Amygdala (tissue), 56 donors: ENCODE data around the gene SYT6.

Experiments used
- DNase-seq, 56 donors: peaks; one replicate each; lab custom pipeline; 2025; lab: John Stamatoyannopoulos, UW

SYT6 gene

GRCh38 chr1:114124644-114125043 is 29.0 kb downstream of the SYT6 start:
- no peak for DNase-seq

- peak in 1 of 56 donors; percentile 4 for DNase-seq
Observed at GRCh38 chr1:114122941-114123618, 30.6 kb downstream of the SYT6 start.

GRCh38 chr1:114118351-114118990 is 35.2 kb downstream of the SYT6 start:
- DNase-seq: peak in 1 of 56 donors; percentile 4

- no peak for DNase-seq
Observed at GRCh38 chr1:114117654-114118053, 36.0 kb downstream of the SYT6 start.

- DNase-seq: no peak
Observed at GRCh38 chr1:114116086-114116485, 37.6 kb downstream of the SYT6 start.

GRCh38 chr1:114114185-114115094 is 39.2 kb downstream of the SYT6 start:
- DNase-seq: peak in 1 of 56 donors; percentile 8

- peak in 19 of 56 donors; percentile 5 to 57 (median 13) for DNase-seq
Observed at GRCh38 chr1:114113411-114114184, 40.1 kb downstream of the SYT6 start.

GRCh38 chr1:114112775-114113174 is 40.9 kb downstream of the SYT6 start:
- no peak for DNase-seq

- no peak for DNase-seq
Observed at GRCh38 chr1:114111731-114112641, 41.7 kb downstream of the SYT6 start.

- DNase-seq: no peak
Observed at GRCh38 chr1:114109981-114110380, 43.7 kb downstream of the SYT6 start.

- DNase-seq: peak in 12 of 56 donors; percentile 5 to 39 (median 12)
Observed at GRCh38 chr1:114108751-114109255, 44.9 kb downstream of the SYT6 start.

GRCh38 chr1:114107474-114108435 is 45.9 kb downstream of the SYT6 start:
- DNase-seq: no peak

- no peak for DNase-seq
Observed at GRCh38 chr1:114105421-114105979, 48.2 kb downstream of the SYT6 start.

- DNase-seq: no peak
Observed at GRCh38 chr1:114104949-114105348, 48.7 kb downstream of the SYT6 start.

GRCh38 chr1:114103992-114104391 is 49.7 kb downstream of the SYT6 start:
- peak in 1 of 56 donors; percentile 24 for DNase-seq

GRCh38 chr1:114102136-114102535 is 51.5 kb downstream of the SYT6 start:
- DNase-seq: no peak

- no peak for DNase-seq
Observed at GRCh38 chr1:114100148-114100547, 53.5 kb downstream of the SYT6 start.

- DNase-seq: no peak
Observed at GRCh38 chr1:114099268-114099667, 54.4 kb downstream of the SYT6 start.
